RWPE1 (cell line): Measurements from ENCODE around the gene SLC39A11.

Experiments
- CTCF ChIA-PET: fragments of 350-600 bp; sonication (Branson Sonifier 250); formaldehyde crosslinking; extraction: SDS; loops from one replicate; lab custom pipeline; 2021; lab: Yijun Ruan, JAX
- POLR2A ChIA-PET: fragments of 400-600 bp; formaldehyde crosslinking; extraction: SDS; loops from one replicate; lab custom pipeline; 2020; ENCODE audit warnings: antibody characterized with exemption; ENCODE audit not compliant: low non-redundant PET; lab: Yijun Ruan, JAX
- DNase-seq: peaks from one replicate; pipeline ENCODE4 v3.0.0; 2012; ENCODE audit warnings: low spot score
- H3K27ac ChIP-seq: fragments of 450-650 bp; 2 replicates; pipeline ENCODE4 v1.5.1; 2017
- TF ChIP-seq, protein P1 (sequence below): fragments of 450-650 bp; conservative IDR thresholded peaks from 2 replicates; pipeline ENCODE4 v1.5.1; 2017; ENCODE audit warnings: low read depth, mild to moderate bottlenecking

SLC39A11 gene

GRCh38 chr17:72659811-72660210, 432.7 kb downstream of the SLC39A11 start:
- ChIA-PET CTCF (interaction anchor here (0.6 kb wide), 1 partner anchor 65 kb away, joined by 4 read pairs; no protein-coding TSS in a partner anchor), POLR2A (no interaction called here)
- peak overlapping the region; percentile 9; the same call in 1 of the 2 replicates for H3K27ac ChIP-seq
- DNase-seq = no peak
- TF ChIP-seq, protein P1, sequence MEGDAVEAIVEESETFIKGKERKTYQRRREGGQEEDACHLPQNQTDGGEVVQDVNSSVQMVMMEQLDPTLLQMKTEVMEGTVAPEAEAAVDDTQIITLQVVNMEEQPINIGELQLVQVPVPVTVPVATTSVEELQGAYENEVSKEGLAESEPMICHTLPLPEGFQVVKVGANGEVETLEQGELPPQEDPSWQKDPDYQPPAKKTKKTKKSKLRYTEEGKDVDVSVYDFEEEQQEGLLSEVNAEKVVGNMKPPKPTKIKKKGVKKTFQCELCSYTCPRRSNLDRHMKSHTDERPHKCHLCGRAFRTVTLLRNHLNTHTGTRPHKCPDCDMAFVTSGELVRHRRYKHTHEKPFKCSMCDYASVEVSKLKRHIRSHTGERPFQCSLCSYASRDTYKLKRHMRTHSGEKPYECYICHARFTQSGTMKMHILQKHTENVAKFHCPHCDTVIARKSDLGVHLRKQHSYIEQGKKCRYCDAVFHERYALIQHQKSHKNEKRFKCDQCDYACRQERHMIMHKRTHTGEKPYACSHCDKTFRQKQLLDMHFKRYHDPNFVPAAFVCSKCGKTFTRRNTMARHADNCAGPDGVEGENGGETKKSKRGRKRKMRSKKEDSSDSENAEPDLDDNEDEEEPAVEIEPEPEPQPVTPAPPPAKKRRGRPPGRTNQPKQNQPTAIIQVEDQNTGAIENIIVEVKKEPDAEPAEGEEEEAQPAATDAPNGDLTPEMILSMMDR = no peak

DNA sequence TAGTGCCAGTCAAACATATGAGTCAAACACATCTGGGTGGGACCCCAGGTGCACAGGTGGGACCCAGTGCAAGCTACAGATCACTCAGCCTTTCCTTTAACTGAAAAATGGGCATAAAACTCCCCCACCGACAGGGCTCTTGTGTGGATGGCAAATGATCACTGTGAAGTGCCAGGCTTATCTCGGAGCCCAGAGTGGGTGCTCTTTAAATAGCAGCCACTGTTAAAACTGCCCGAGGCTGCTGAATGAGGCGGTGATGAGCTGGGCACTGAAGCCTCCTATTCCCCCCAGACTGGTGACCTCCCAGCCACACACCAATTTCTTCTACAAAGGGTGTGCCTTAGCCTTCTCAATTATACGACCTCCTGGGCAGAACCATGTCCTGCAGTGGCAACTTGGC, 433.8 kb downstream of the SLC39A11 start:
- CTCF ChIA-PET = no interaction called here
- POLR2A ChIA-PET = no interaction called here
- DNase-seq = no peak
- TF ChIP-seq, protein P1 = no peak
- H3K27ac ChIP-seq = no peak overlapping the region

GRCh38 chr17:72657467-72658317, 434.8 kb downstream of the SLC39A11 start:
- TF ChIP-seq, protein P1 = no peak
- ChIA-PET CTCF (no interaction called here), POLR2A (no interaction called here)
- no peak overlapping the region for H3K27ac ChIP-seq
- DNase-seq = no peak

- no peak for DNase-seq
- ChIA-PET POLR2A (no interaction called here), CTCF (no interaction called here)
- TF ChIP-seq, protein P1 = no peak
- H3K27ac ChIP-seq = no peak overlapping the region
Measured at GRCh38 chr17:72656130-72656763, 436.2 kb downstream of the SLC39A11 start.

- DNase-seq = no peak
- H3K27ac ChIP-seq = no peak overlapping the region
- TF ChIP-seq, protein P1 = no peak
- POLR2A ChIA-PET = no interaction called here
- CTCF ChIA-PET = interaction anchor here (0.8 kb wide), 1 partner anchor 602 kb away, joined by 5 read pairs; no protein-coding TSS in a partner anchor
Measured at GRCh38 chr17:72654706-72655105, 437.8 kb downstream of the SLC39A11 start.

DNA sequence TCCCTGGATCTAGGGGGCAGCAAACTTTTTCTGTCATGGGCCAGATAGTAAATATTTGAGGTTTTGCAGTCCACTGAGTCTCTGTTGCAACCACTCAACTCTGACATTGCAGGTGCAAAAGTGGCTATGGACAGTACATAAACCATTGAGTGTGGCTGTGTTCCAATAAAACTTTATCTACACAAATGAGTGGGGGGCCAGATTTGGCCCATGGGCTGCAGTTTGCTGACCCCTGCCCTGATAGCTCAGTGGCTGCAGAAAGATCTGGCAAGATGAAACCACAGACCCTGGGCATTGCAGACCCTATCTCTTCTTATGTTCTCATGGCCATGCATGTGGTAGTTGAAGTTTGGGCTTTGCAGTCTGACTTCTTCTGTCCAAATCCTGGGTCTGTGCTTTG, 440.5 kb downstream of the SLC39A11 start:
- CTCF ChIA-PET = no interaction called here
- POLR2A ChIA-PET = no interaction called here
- DNase-seq = no peak
- no peak overlapping the region for H3K27ac ChIP-seq
- TF ChIP-seq, protein P1 = no peak
